GM12878 (cell line): Measurements from ENCODE around the gene PDK3.

Source experiments
- CEBPB ChIP-seq, 2 experiments: fragments of 150-350 bp in 1 of 2; IDR thresholded peaks; 2 replicates each; pipeline ENCODE4 v1.6.1; 2012 to 2014; ENCODE audit warnings: low read depth in 2 of 2, low read length in 2 of 2, borderline replicate concordance in 1 of 2, inconsistent platforms in 1 of 2
- CTCF ChIP-seq, 3 experiments: IDR thresholded peaks in 2 of 3; conservative IDR thresholded peaks in 1 of 3; 2 replicates each; pipeline ENCODE4 v1.5.1; 2011; ENCODE audit warnings: low read depth in 3 of 3, low read length in 3 of 3, mild to moderate bottlenecking in 3 of 3, control low read depth in 2 of 3, moderate library complexity in 2 of 3, inconsistent platforms in 1 of 3, mixed read lengths in 1 of 3; ENCODE audit not compliant: control insufficient read depth in 2 of 3, insufficient read depth in 1 of 3; ENCODE audit errors: extremely low read depth in 1 of 3
- POLR2AphosphoS5 ChIP-seq: IDR thresholded peaks from 2 replicates; pipeline ENCODE4 v1.6.1; 2011; ENCODE audit warnings: mild to moderate bottlenecking, low read length, inconsistent platforms
- RFX5 ChIP-seq: IDR thresholded peaks from 2 replicates; pipeline ENCODE4 v1.6.1; 2011; ENCODE audit warnings: low read depth, low read length, improper control_type of control experiment
- SUZ12 ChIP-seq: fragments of 200-600 bp; sonication (generic); IDR thresholded peaks from one replicate; pipeline ENCODE4 v1.6.1; 2018; ENCODE audit warnings: antibody characterized with exemption, mild to moderate bottlenecking; ENCODE audit not compliant: unreplicated experiment

GRCh38 chrX:24464498-24464835, 619 bp upstream of the PDK3 start:
- TF ChIP-seq SUZ12 (no peak), CEBPB (IDR thresholded peaks at IDR 0.05; ENCODE audit: borderline replicate concordance in 1 of 2, low read depth in 2 of 2, low read length in 2 of 2) (no peak), RFX5 (no peak), CTCF (IDR thresholded peaks at IDR 0.05 in 2 of 3, conservative IDR thresholded peaks at IDR 0.05 in 1 of 3; ENCODE audit: control insufficient read depth in 2 of 3, extremely low read depth in 1 of 3, insufficient read depth in 1 of 3, low read depth in 3 of 3, low read length in 3 of 3) (no peak), POLR2AphosphoS5 (no peak)
